NB4 (cell line): Measurements from ENCODE around the gene DSG4.

Source experiments
- DNase-seq: peaks from one replicate; pipeline ENCODE4 v3.0.0; 2010; ENCODE audit warnings: low read depth
- H3K4me3 ChIP-seq: one replicate; pipeline ENCODE4 v1.5.1; 2011; ENCODE audit warnings: mild to moderate bottlenecking, low read depth, low read length, moderate library complexity
- CTCF ChIP-seq: IDR thresholded peaks from one replicate; pipeline ENCODE4 v1.5.1; 2012; ENCODE audit warnings: low read depth, low read length
- MAX ChIP-seq: IDR thresholded peaks from 2 replicates; pipeline ENCODE4 v1.6.1; 2011; ENCODE audit warnings: low read depth, low read length
- MYC ChIP-seq: IDR thresholded peaks from 2 replicates; pipeline ENCODE4 v1.6.1; 2011; ENCODE audit warnings: low read depth, low read length
- POLR2A ChIP-seq: IDR thresholded peaks from 2 replicates; pipeline ENCODE4 v1.6.1; 2011; ENCODE audit warnings: mild to moderate bottlenecking; ENCODE audit not compliant: insufficient read length; ENCODE audit errors: extremely low read depth

Gene DSG4

GRCh38 chr18:31454066-31454708, 77.6 kb downstream of the DSG4 start:
- H3K4me3 ChIP-seq, result no peak overlapping the region
- DNase-seq, result no peak

More at GRCh38 chr18:31454066-31454708, 77.6 kb downstream of the DSG4 start:
- no peak for TF ChIP-seq MYC
- no peak for TF ChIP-seq CTCF
- TF ChIP-seq POLR2A, result no peak
- no peak for TF ChIP-seq MAX
